ENCODE results near the gene USP32.
A peak's percentile ranks its signal among the peaks of the same experiment; 100 is the strongest.
"Not testable (repeated sequence)": the region's sequence is repeated elsewhere in the genome, so short reads cannot be mapped to it uniquely, and the experiment has no call there.

Gene USP32

GRCh38 chr17:60392042-60392844 is at the start of gene USP32:
USP32 (minus strand) TSS chr17:60392133; CDS start chr17:60391939, 194 bp downstream.
- DNase-seq, result peak; percentile 94

GRCh38 chr17:60439501-60439900 is 47.6 kb upstream of the USP32 start:
- DNase-seq, result no peak

- no peak for DNase-seq
Measured at GRCh38 chr17:60436676-60437075, 44.7 kb upstream of the USP32 start.

- peak; percentile 66 for DNase-seq
Measured at GRCh38 chr17:60435244-60436167, 43.6 kb upstream of the USP32 start.

GRCh38 chr17:60433021-60433997 is 41.4 kb upstream of the USP32 start:
- DNase-seq, result not testable (repeated sequence)

- DNase-seq, result not testable (repeated sequence)
Measured at GRCh38 chr17:60430561-60430960, 38.6 kb upstream of the USP32 start.

- not testable (repeated sequence) for DNase-seq
Measured at GRCh38 chr17:60428491-60428890, 36.6 kb upstream of the USP32 start.

- no peak for DNase-seq
Measured at GRCh38 chr17:60426596-60426995, 34.7 kb upstream of the USP32 start.

- no peak for DNase-seq
Measured at GRCh38 chr17:60425626-60426025, 33.7 kb upstream of the USP32 start.

GRCh38 chr17:60423865-60424264 is 31.9 kb upstream of the USP32 start:
- no peak for DNase-seq

GRCh38 chr17:60422162-60422665 is 30.3 kb upstream of the USP32 start, which contains the start of gene CHCT1:
CHCT1 (plus strand) TSS chr17:60422489; CDS start chr17:60422593, 104 bp downstream.
- no peak for DNase-seq

- DNase-seq, result peak; percentile 27
Measured at GRCh38 chr17:60421273-60422161, 29.6 kb upstream of the USP32 start.

GRCh38 chr17:60419875-60420274 is 27.9 kb upstream of the USP32 start:
- not testable (repeated sequence) for DNase-seq

- not testable (repeated sequence) for DNase-seq
Measured at GRCh38 chr17:60419003-60419402, 27.1 kb upstream of the USP32 start.

- no peak for DNase-seq
Measured at GRCh38 chr17:60416368-60416925, 24.5 kb upstream of the USP32 start.

GRCh38 chr17:60415146-60415545 is 23.2 kb upstream of the USP32 start:
- no peak for DNase-seq

GRCh38 chr17:60412701-60413100 is 20.8 kb upstream of the USP32 start:
- no peak for DNase-seq

- DNase-seq, result no peak
Measured at GRCh38 chr17:60410001-60410400, 18.1 kb upstream of the USP32 start.

GRCh38 chr17:60406887-60407286 is 15.0 kb upstream of the USP32 start:
- no peak for DNase-seq

GRCh38 chr17:60403962-60404361 is 12.0 kb upstream of the USP32 start:
- no peak for DNase-seq

GRCh38 chr17:60403523-60403810 is 11.5 kb upstream of the USP32 start:
- DNase-seq, result no peak
